Endothelial cell of umbilical vein (primary cell): Measurements from ENCODE around the gene APOO. TPM values are rescaled to one million over a fixed set of nuclear protein-coding genes. Genes with fewer than 3 reads are reported as not detected.

ENCODE experiments used
- BruUV-seq: library from RNA; stranded (reverse); fragments of 400-500 nt; replicated peaks from 2 replicates; lab custom pipeline; 2021; lab: Mats Ljungman, UMichigan
- CTCF ChIA-PET: fragments of 300-600, 350-600 bp; sonication (Branson Sonifier 250); formaldehyde crosslinking; loops from one replicate; lab custom pipeline; 2021; ENCODE audit warnings: antibody characterized with exemption, inconsistent platforms; lab: Charles Lee
- POLR2A ChIA-PET: fragments of 300-600, 350-600 bp; sonication (Branson Sonifier 250); formaldehyde crosslinking; loops from one replicate; lab custom pipeline; 2021; ENCODE audit warnings: antibody characterized with exemption, inconsistent platforms; lab: Charles Lee
- DNase-seq: peaks from one replicate; pipeline ENCODE4 v3.0.0-alpha.2; 2011; ENCODE audit warnings: low read depth, low spot score
- FAIRE-seq: peaks from 2 replicates; lab custom pipeline; 2011; peaks lifted over from hg19 to GRCh38; lab: Jason Lieb, UNC
- H2AFZ ChIP-seq: 2 replicates; pipeline ENCODE4 v1.6.0; 2012; ENCODE audit warnings: low read depth, low read length, control low read depth, inconsistent platforms
- H3K27ac ChIP-seq: 2 replicates; pipeline ENCODE4 v1.5.1; 2011; ENCODE audit warnings: low read depth, mild to moderate bottlenecking, control low read depth, low read length, moderate library complexity; ENCODE audit not compliant: insufficient read depth
- H3K27me3 ChIP-seq, 2 experiments: 2 replicates each; pipeline versions ENCODE4 v1.6.0 to v1.6.1; 2011; ENCODE audit warnings: low read length in 2 of 2, mixed read lengths in 1 of 2; ENCODE audit not compliant: control insufficient read depth in 2 of 2, insufficient read depth in 2 of 2
- H3K36me3 ChIP-seq, 2 experiments: 2 replicates in 1 of 2; 3 replicates in 1 of 2; pipeline ENCODE4 v1.5.1; 2011; ENCODE audit warnings: low read length in 2 of 2, mild to moderate bottlenecking in 1 of 2, moderate library complexity in 1 of 2; ENCODE audit not compliant: control insufficient read depth in 2 of 2, insufficient read depth in 2 of 2; ENCODE audit errors: extremely low read depth in 1 of 2
- H3K4me1 ChIP-seq: 3 replicates; pipeline ENCODE4 v1.5.1; 2011; ENCODE audit warnings: mild to moderate bottlenecking, low read length; ENCODE audit not compliant: control insufficient read depth, insufficient read depth; ENCODE audit errors: extremely low read depth
- H3K4me2 ChIP-seq: 2 replicates; pipeline ENCODE4 v1.6.1; 2011; ENCODE audit warnings: low read length, control low read depth, mixed read lengths; ENCODE audit not compliant: insufficient read depth
- H3K4me3 ChIP-seq, 3 experiments: fragments of 200-600 bp in 1 of 3; sonication (generic), shearing (Covaris generic) in 1 of 3; replicated peaks in 1 of 3; 2 replicates each; pipeline ENCODE4 v1.5.1; 2011 to 2016; ENCODE audit warnings: control low read depth in 3 of 3, low read length in 3 of 3, mild to moderate bottlenecking in 2 of 3, inconsistent platforms in 1 of 3, low read depth in 1 of 3, moderate library complexity in 1 of 3; ENCODE audit not compliant: insufficient read depth in 1 of 3
- H3K79me2 ChIP-seq: 2 replicates; pipeline ENCODE4 v1.6.0; 2012; ENCODE audit warnings: low read length, inconsistent platforms; ENCODE audit not compliant: control insufficient read depth, insufficient read depth
- H3K9ac ChIP-seq: replicated peaks from 2 replicates; pipeline ENCODE3; 2011; ENCODE audit warnings: low read length, control low read depth; ENCODE audit not compliant: insufficient read depth; ENCODE audit errors: extremely low read depth
- H3K9me1 ChIP-seq: replicated peaks from 3 replicates; pipeline ENCODE4 v1.6.0; 2011; ENCODE audit warnings: mild to moderate bottlenecking, low read length; ENCODE audit not compliant: control insufficient read depth, insufficient read depth; ENCODE audit errors: extremely low read depth
- H3K9me3 ChIP-seq: replicated peaks from 2 replicates; pipeline ENCODE4 v1.5.1; 2012; ENCODE audit warnings: low read length, inconsistent platforms; ENCODE audit not compliant: control insufficient read depth, insufficient read depth
- H4K20me1 ChIP-seq: replicated peaks from 2 replicates; pipeline ENCODE3; 2011; ENCODE audit warnings: mild to moderate bottlenecking, low read length; ENCODE audit not compliant: control insufficient read depth, insufficient read depth; ENCODE audit errors: extremely low read depth
- CTCF ChIP-seq, 2 donors: IDR thresholded peaks; 1 replicate in 1 of 2; 2 replicates in 1 of 2; pipeline ENCODE4 v1.5.1; 2011; ENCODE audit warnings: low read length in 2 of 2, mild to moderate bottlenecking in 2 of 2, moderate library complexity in 2 of 2, control low read depth in 1 of 2, inconsistent platforms in 1 of 2, low read depth in 1 of 2; ENCODE audit not compliant: insufficient read depth in 1 of 2; ENCODE audit errors: extremely low read depth in 1 of 2
- FOS ChIP-seq: IDR thresholded peaks from 2 replicates; pipeline ENCODE4 v1.6.1; 2011; ENCODE audit warnings: mild to moderate bottlenecking, low read length, moderate library complexity, borderline replicate concordance; ENCODE audit not compliant: insufficient read depth
- JUN ChIP-seq: IDR thresholded peaks from 2 replicates; pipeline ENCODE4 v1.6.1; 2011; ENCODE audit warnings: borderline replicate concordance, low read depth; ENCODE audit not compliant: insufficient read length, insufficient read depth
- MAX ChIP-seq: IDR thresholded peaks from 2 replicates; pipeline ENCODE4 v1.6.1; 2011; ENCODE audit not compliant: insufficient read depth, insufficient read length
- MYC ChIP-seq: IDR thresholded peaks from one replicate; pipeline ENCODE4 v1.6.1; 2011; ENCODE audit warnings: mild to moderate bottlenecking, low read depth, low read length
- POLR2A ChIP-seq: IDR thresholded peaks from 2 replicates; pipeline ENCODE4 v1.6.1; 2012; ENCODE audit warnings: low read depth, mild to moderate bottlenecking, control low read depth, low read length
- POLR2AphosphoS5 ChIP-seq: IDR thresholded peaks from 2 replicates; pipeline ENCODE4 v1.6.1; 2012; ENCODE audit warnings: low read depth, mild to moderate bottlenecking, control low read depth, low read length, moderate library complexity; ENCODE audit not compliant: insufficient read depth
- dilution Hi-C: fragments of 300-500 bp; cut with MboI; formaldehyde crosslinking; loops from one replicate; pipeline ENCODE4 v1.15.0; 2019; ENCODE audit warnings: low sequenced_read_pairs; ENCODE audit not compliant: extremely low pct_ligation_motif_present
- intact Hi-C: fragments of 100-400 bp; cut with micrococcal nuclease; formaldehyde crosslinking; loops from one replicate; pipeline ENCODE4 v1.10.0; 2022
- polyA plus RNA-seq, 4 experiments: library from polyadenylated mRNA; depleted of rRNA in 3 of 4; stranded (reverse) in 3 of 4; unstranded in 1 of 4; fragments of >200 nt; gene quantifications; 2 replicates each; pipeline versions ENCODE4 v1.2.1 to v1.2.3, GENCODE V29; 2011 to 2012; ENCODE audit warnings: missing spikeins in 1 of 4
- total RNA-seq: library from RNA; stranded (reverse); gene quantifications from 2 replicates; pipeline ENCODE4 v1.2.3, GENCODE V29; 2021

Gene APOO
- total and polyA plus RNA-seq, 2 donors (not counting 3 experiments of a cell fraction or from before 2014, with no cell fraction given) = 9.8 to 24.3 TPM

- Histone ChIP-seq H3K4me3 (no peak overlapping the region), H3K4me1 (no peaks in the 10 kb centered on the region), H3K9me3 (no peaks in the 10 kb centered on the region), H4K20me1 (no peaks in the 10 kb centered on the region), H3K36me3 (no peaks in the 10 kb centered on the region), H2AFZ (no peak overlapping the region), H3K4me2 (no peak overlapping the region), H3K27ac (no peak overlapping the region), H3K79me2 (no peaks in the 10 kb centered on the region), H3K27me3 (no peaks in the 10 kb centered on the region), H3K9me1 (no peaks in the 10 kb centered on the region), H3K9ac (no peak overlapping the region)
- BruUV-seq = no TSS peak
- FAIRE-seq = no peak
- POLR2A ChIA-PET = no interaction called here
- CTCF ChIA-PET = no interaction called here
- no peak for TF ChIP-seq JUN
- no peak for TF ChIP-seq MAX
- no peak for TF ChIP-seq POLR2AphosphoS5
- TF ChIP-seq MYC = no peak
- no peak for TF ChIP-seq FOS
- no peak for TF ChIP-seq CTCF (IDR thresholded peaks at IDR 0.05; ENCODE audit: extremely low read depth in 1 of 2, insufficient read depth in 1 of 2, low read depth in 1 of 2, low read length in 2 of 2)
- TF ChIP-seq POLR2A = no peak
- DNase-seq = no peak
- intact Hi-C loops = no loop called here
- dilution Hi-C loops = no loop called here
These were observed 78.9 kb downstream of the APOO start for GRCh38 chrX:23828881-23829280.
